B cell (primary cell): ENCODE data around the gene CUTA. TPM values are rescaled to one million over a fixed set of nuclear protein-coding genes. Genes with fewer than 3 reads are reported as not detected.

ENCODE experiments used
- ATAC-seq: fragments of 200-7000 bp; cut with Tn5 transposase; one replicate; pipeline ENCODE4 v1.10.0; 2021; ENCODE audit warnings: low read depth, mild to moderate bottlenecking, moderate number of reproducible peaks, moderate library complexity
- CTCF ChIA-PET: fragments of 350-600 bp; sonication (Branson Sonifier 250); formaldehyde crosslinking; loops from one replicate; lab custom pipeline; 2021; ENCODE audit warnings: antibody characterized with exemption, inconsistent platforms; lab: Charles Lee
- POLR2A ChIA-PET: fragments of 350-600 bp; sonication (Branson Sonifier 250); formaldehyde crosslinking; loops from one replicate; lab custom pipeline; 2021; ENCODE audit warnings: antibody characterized with exemption; lab: Charles Lee
- DNase-seq: peaks from one replicate; pipeline ENCODE4 v3.0.0; 2013
- H2AFZ ChIP-seq: 2 replicates; pipeline ENCODE4 v1.6.1; 2012; ENCODE audit warnings: mild to moderate bottlenecking, low read depth, low read length; ENCODE audit not compliant: insufficient read depth, poor library complexity, severe bottlenecking
- H3K27ac ChIP-seq, 2 donors: 1 replicate in 1 of 2; 2 replicates in 1 of 2; pipeline ENCODE4 v1.5.1; 2012 to 2013; ENCODE audit warnings: low read length in 2 of 2, mild to moderate bottlenecking in 2 of 2, moderate library complexity in 1 of 2
- H3K27me3 ChIP-seq, 4 experiments: fragments of 200-600 bp in 1 of 4; sonication (generic) in 1 of 4; replicated peaks in 1 of 4; 1 replicate in 2 of 4; 2 replicates in 2 of 4; pipeline versions ENCODE4 v1.6.1 to v1.7.0; 2013 to 2016; ENCODE audit warnings: low read length in 3 of 4, mild to moderate bottlenecking in 2 of 4, mixed read lengths in 1 of 4, moderate library complexity in 1 of 4; ENCODE audit not compliant: insufficient read depth in 4 of 4, control insufficient read depth in 3 of 4; ENCODE audit errors: control extremely low read depth in 1 of 4
- H3K36me3 ChIP-seq, 2 experiments: replicated peaks in 1 of 2; 1 replicate in 1 of 2; 2 replicates in 1 of 2; pipeline versions ENCODE4 v1.6.1 to v1.7.1; 2013; ENCODE audit warnings: low read length in 1 of 2; ENCODE audit not compliant: insufficient read depth in 2 of 2, control insufficient read depth in 1 of 2; ENCODE audit errors: control extremely low read depth in 1 of 2, extremely low read depth in 1 of 2
- H3K4me1 ChIP-seq, 2 donors: fragments of 200-600 bp in 1 of 2; sonication (generic) in 1 of 2; 1 replicate in 1 of 2; 2 replicates in 1 of 2; pipeline versions ENCODE4 v1.5.1 to v1.6.1; 2013 to 2017; ENCODE audit warnings: low read length in 2 of 2; ENCODE audit not compliant: control insufficient read depth in 2 of 2, insufficient read depth in 2 of 2
- H3K4me2 ChIP-seq: replicated peaks from 2 replicates; pipeline ENCODE3; 2012; ENCODE audit warnings: mild to moderate bottlenecking, low read depth, low read length; ENCODE audit not compliant: poor library complexity, severe bottlenecking
- H3K4me3 ChIP-seq, 5 experiments: fragments of 200-600 bp in 1 of 5; sonication (generic) in 1 of 5; 1 replicate in 3 of 5; 2 replicates in 2 of 5; pipeline versions ENCODE4 v1.5.1 to v1.7.0; 2011 to 2016; ENCODE audit warnings: low read length in 4 of 5, mild to moderate bottlenecking in 4 of 5, low read depth in 2 of 5, control low read depth in 1 of 5, moderate library complexity in 1 of 5; ENCODE audit not compliant: insufficient read depth in 1 of 5; ENCODE audit errors: control extremely low read depth in 1 of 5, extremely low read depth in 1 of 5
- H3K79me2 ChIP-seq: fragments of 200-600 bp; sonication (generic); one replicate; pipeline ENCODE4 v1.6.0; 2016; ENCODE audit warnings: low read length; ENCODE audit not compliant: control insufficient read depth, insufficient read depth
- H3K9ac ChIP-seq: fragments of 200-600 bp; sonication (generic); 2 replicates; pipeline ENCODE4 v1.6.1; 2017; ENCODE audit warnings: mild to moderate bottlenecking, low read length, moderate library complexity
- H3K9me3 ChIP-seq, 3 donors: one replicate each; pipeline versions ENCODE4 v1.6.1 to v1.7.1; 2013; ENCODE audit warnings: low read length in 2 of 3; ENCODE audit not compliant: control insufficient read depth in 2 of 3, insufficient read depth in 1 of 3; ENCODE audit errors: control extremely low read depth in 1 of 3
- H4K20me1 ChIP-seq: 2 replicates; pipeline ENCODE4 v1.6.0; 2012; ENCODE audit warnings: mild to moderate bottlenecking, low read length; ENCODE audit not compliant: insufficient read depth, control insufficient read depth, poor library complexity, severe bottlenecking
- H3K27ac Mint-ChIP-seq: one replicate; pipeline ENCODE4 v1.8.0; 2021; ENCODE audit warnings: mixed read lengths
- H3K27me3 Mint-ChIP-seq: one replicate; pipeline ENCODE4 v1.8.0; 2021; ENCODE audit warnings: mixed read lengths
- H3K4me1 Mint-ChIP-seq: one replicate; pipeline ENCODE4 v1.8.0; 2021; ENCODE audit warnings: mixed read lengths
- H3K4me3 Mint-ChIP-seq: one replicate; pipeline ENCODE4 v1.8.0; 2021; ENCODE audit warnings: mixed read lengths
- H3K9me3 Mint-ChIP-seq: one replicate; pipeline ENCODE4 v1.8.0; 2022; ENCODE audit warnings: mixed read lengths; ENCODE audit not compliant: insufficient read depth
- CTCF ChIP-seq: fragments of 200-600 bp; IDR thresholded peaks from one replicate; pipeline ENCODE4 v1.8.0; 2022; ENCODE audit warnings: antibody characterized with exemption, mild to moderate bottlenecking
- EZH2 ChIP-seq: IDR thresholded peaks from 2 replicates; pipeline ENCODE4 v1.6.1; 2012; ENCODE audit warnings: borderline replicate concordance, low read depth, mild to moderate bottlenecking, moderate library complexity, low read length; ENCODE audit not compliant: insufficient read depth, poor library complexity, severe bottlenecking
- WGBS: methylation state at CpG from one replicate; pipeline ENCODE4 v1.1.5; 2013; ENCODE audit warnings: missing lambda C conversion rate; ENCODE audit not compliant: insufficient coverage; 5-methylcytosine and 5-hydroxymethylcytosine counted together
- intact Hi-C: fragments of 100-400 bp; cut with micrococcal nuclease; formaldehyde crosslinking; loops from one replicate; pipeline ENCODE4 v1.10.0; 2022
- polyA plus RNA-seq: library from polyadenylated mRNA; depleted of rRNA; stranded (reverse); fragments of >200 nt; gene quantifications from 2 replicates; pipeline ENCODE4 v1.2.3, GENCODE V29; 2012
- total RNA-seq, 2 donors: library from RNA; stranded (reverse); fragments of 120-200 nt in 1 of 2; gene quantifications; 1 replicate in 1 of 2; 2 replicates in 1 of 2; pipeline versions ENCODE4 v1.2.3 to v1.2.4, GENCODE V29; 2013 to 2022

The CUTA gene
- total and polyA plus RNA-seq, 2 donors (not counting 1 experiment from before 2014, with no cell fraction given): 137 to 226 TPM

GRCh38 chr6:33377171-33377570 is 40.7 kb downstream of the CUTA start:
- no peaks in the 10 kb centered on the region for H3K9me3 ChIP-seq
- H3K79me2 ChIP-seq: no peaks in the 10 kb centered on the region
- no peak for ATAC-seq
- WGBS: 100% methylated on average over 2 of the region's 4 CpGs
- no peaks in the 10 kb centered on the region for H3K27me3 ChIP-seq
- H3K4me3 ChIP-seq: no peak overlapping the region
- CTCF ChIA-PET: no interaction called here
- H3K4me3 Mint-ChIP-seq: no peak overlapping the region
- DNase-seq: no peak
- H3K27me3 Mint-ChIP-seq: no peaks in the 10 kb centered on the region
- intact Hi-C loops: no loop called here
- no peaks in the 10 kb centered on the region for H3K9me3 Mint-ChIP-seq
- H3K4me1 ChIP-seq: no peaks in the 10 kb centered on the region
- H4K20me1 ChIP-seq: no peaks in the 10 kb centered on the region
- H2AFZ ChIP-seq: no peak overlapping the region
- no peaks in the 10 kb centered on the region for H3K4me1 Mint-ChIP-seq
- POLR2A ChIA-PET: no interaction called here
- TF ChIP-seq CTCF (no peak), EZH2 (no peak)
- no peak overlapping the region for H3K9ac ChIP-seq
- no peaks in the 10 kb centered on the region for H3K36me3 ChIP-seq
- H3K27ac ChIP-seq: no peak overlapping the region
- no peak overlapping the region for H3K27ac Mint-ChIP-seq
- H3K4me2 ChIP-seq: no peak overlapping the region

GRCh38 chr6:33375143-33375671 is 42.7 kb downstream of the CUTA start:
- Histone ChIP-seq H3K4me1 (no peaks in the 10 kb centered on the region), H4K20me1 (no peaks in the 10 kb centered on the region), H3K9me3 (no peaks in the 10 kb centered on the region), H3K27me3 (no peaks in the 10 kb centered on the region), H3K79me2 (no peaks in the 10 kb centered on the region), H2AFZ (no peak overlapping the region), H3K9ac (no peak overlapping the region), H3K4me2 (no peak overlapping the region), H3K4me3 (no peak overlapping the region), H3K36me3 (no peaks in the 10 kb centered on the region), H3K27ac (no peak overlapping the region)
- ATAC-seq (no peak), DNase-seq (no peak)
- H3K27me3 Mint-ChIP-seq: no peaks in the 10 kb centered on the region
- CTCF ChIA-PET: interaction anchor here (1.3 to 1.9 kb wide), 2 partner anchors 16 to 31 kb away, joined by 5 to 6 read pairs; no protein-coding TSS in a partner anchor
- no peak overlapping the region for H3K4me3 Mint-ChIP-seq
- no peaks in the 10 kb centered on the region for H3K4me1 Mint-ChIP-seq
- intact Hi-C loops: no loop called here
- POLR2A ChIA-PET: interaction anchor here (0.6 to 0.7 kb wide), 2 partner anchors 103 to 218 kb away, joined by 4 to 5 read pairs; partner anchors contain the start of gene RPS18
- no peak for TF ChIP-seq EZH2
- TF ChIP-seq CTCF: no peak
- H3K27ac Mint-ChIP-seq: no peak overlapping the region
- no peaks in the 10 kb centered on the region for H3K9me3 Mint-ChIP-seq
- WGBS: 81% methylated on average over 5 of the region's 9 CpGs
